ENCODE data around the gene UMAD1.

The UMAD1 gene

DNA sequence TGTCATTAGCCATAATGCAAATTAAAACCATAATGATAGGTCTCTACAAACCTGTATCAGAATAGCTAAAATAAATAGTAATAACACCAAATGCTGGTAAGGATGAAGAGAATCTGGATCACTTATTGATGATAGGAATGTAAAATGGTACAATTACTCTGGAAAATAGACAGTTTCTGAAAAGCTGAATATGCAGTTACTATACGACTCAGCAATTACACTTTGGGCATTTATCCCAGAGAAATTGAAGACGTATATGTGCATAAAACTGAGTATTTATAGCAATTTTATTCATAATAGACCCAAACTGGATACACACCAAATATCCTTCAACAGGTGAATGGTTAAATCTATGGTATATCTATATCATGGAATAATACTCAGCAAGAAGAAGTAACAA, 69.9 kb downstream of the UMAD1 start:
- H3K4me3 ChIP-seq (ENCODE audit: insufficient read depth, low read depth, low read length, poor library complexity, severe bottlenecking): no peak overlapping the region
- H3K27ac ChIP-seq (ENCODE audit: insufficient read depth, low read length, poor library complexity, severe bottlenecking): no peak overlapping the region
- no peaks in the 10 kb centered on the region for H3K27me3 ChIP-seq (replicated peaks; ENCODE audit: control insufficient read depth, insufficient read depth, low read length, poor library complexity, severe bottlenecking)
- no peaks in the 10 kb centered on the region for H3K9me3 ChIP-seq (ENCODE audit: control insufficient read depth, low read length)
- no peaks in the 10 kb centered on the region for H3K36me3 ChIP-seq (ENCODE audit: control insufficient read depth, insufficient read depth, low read length)
- no peak for DNase-seq
- no peaks in the 10 kb centered on the region for H3K4me1 ChIP-seq (ENCODE audit: control insufficient read depth, insufficient read depth, low read length, poor library complexity, severe bottlenecking)

DNA sequence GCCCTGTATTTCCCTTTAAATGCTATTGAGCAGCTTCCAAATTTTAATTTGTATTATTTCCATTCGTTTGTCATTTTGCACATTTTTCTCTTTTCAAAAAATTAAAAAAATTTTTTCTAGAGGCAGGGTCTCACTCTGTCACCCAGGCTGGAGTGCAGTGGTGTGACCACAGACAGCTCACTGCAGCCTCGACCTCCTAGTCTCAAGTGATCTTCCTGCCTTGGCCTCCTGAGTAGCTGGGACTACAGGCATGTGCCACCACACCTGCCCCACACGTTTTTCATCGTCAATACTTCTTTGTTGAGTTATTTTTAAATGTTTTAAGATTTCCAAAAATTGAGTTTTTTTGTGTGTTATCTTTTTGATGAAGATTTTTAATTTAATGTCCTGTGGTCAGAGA, 73.2 kb downstream of the UMAD1 start:
- no peak for DNase-seq
- no peaks in the 10 kb centered on the region for H3K27me3 ChIP-seq (replicated peaks; ENCODE audit: control insufficient read depth, insufficient read depth, low read length, poor library complexity, severe bottlenecking)
- no peaks in the 10 kb centered on the region for H3K4me1 ChIP-seq (ENCODE audit: control insufficient read depth, insufficient read depth, low read length, poor library complexity, severe bottlenecking)
- no peak overlapping the region for H3K27ac ChIP-seq (ENCODE audit: insufficient read depth, low read length, poor library complexity, severe bottlenecking)
- H3K36me3 ChIP-seq (ENCODE audit: control insufficient read depth, insufficient read depth, low read length): no peaks in the 10 kb centered on the region
- H3K4me3 ChIP-seq (ENCODE audit: insufficient read depth, low read depth, low read length, poor library complexity, severe bottlenecking): no peak overlapping the region
- H3K9me3 ChIP-seq (ENCODE audit: control insufficient read depth, low read length): no peaks in the 10 kb centered on the region

DNA sequence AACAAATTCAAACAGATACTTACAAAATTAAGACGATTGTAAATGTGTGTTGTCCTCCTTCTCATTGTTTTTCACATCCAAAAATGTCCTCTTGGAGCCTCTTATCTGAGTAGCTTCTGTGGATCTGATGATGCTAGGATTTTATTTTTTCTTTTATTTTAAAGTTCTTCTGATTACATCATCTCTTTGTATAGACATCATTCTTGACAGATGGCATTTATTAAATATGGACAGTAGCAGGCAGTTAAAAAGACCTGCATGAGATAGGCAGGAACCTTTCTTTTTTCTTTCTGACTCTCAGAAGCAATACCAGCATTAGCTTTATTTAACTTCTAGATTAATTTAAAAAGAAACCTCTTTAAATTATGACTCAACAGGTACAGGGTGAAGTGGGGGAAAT, 77.9 kb downstream of the UMAD1 start, which contains the start of gene RPA3:
Gene RPA3 (minus strand): TSS at position 116 of the 400 bp plus-strand sequence. CDS start 78,189 bp downstream, outside the sequence.
- Histone ChIP-seq H3K36me3 (ENCODE audit: control insufficient read depth, insufficient read depth, low read length) (no peaks in the 10 kb centered on the region), H3K27ac (ENCODE audit: insufficient read depth, low read length, poor library complexity, severe bottlenecking) (no peak within 1 kb of the TSS), H3K4me3 (ENCODE audit: insufficient read depth, low read depth, low read length, poor library complexity, severe bottlenecking) (no peak within 1 kb of the TSS), H3K27me3 (replicated peaks; ENCODE audit: control insufficient read depth, insufficient read depth, low read length, poor library complexity, severe bottlenecking) (no peaks in the 10 kb centered on the region), H3K4me1 (ENCODE audit: control insufficient read depth, insufficient read depth, low read length, poor library complexity, severe bottlenecking) (no peaks in the 10 kb centered on the region), H3K9me3 (ENCODE audit: control insufficient read depth, low read length) (no peaks in the 10 kb centered on the region)
- DNase-seq: no peak

DNA sequence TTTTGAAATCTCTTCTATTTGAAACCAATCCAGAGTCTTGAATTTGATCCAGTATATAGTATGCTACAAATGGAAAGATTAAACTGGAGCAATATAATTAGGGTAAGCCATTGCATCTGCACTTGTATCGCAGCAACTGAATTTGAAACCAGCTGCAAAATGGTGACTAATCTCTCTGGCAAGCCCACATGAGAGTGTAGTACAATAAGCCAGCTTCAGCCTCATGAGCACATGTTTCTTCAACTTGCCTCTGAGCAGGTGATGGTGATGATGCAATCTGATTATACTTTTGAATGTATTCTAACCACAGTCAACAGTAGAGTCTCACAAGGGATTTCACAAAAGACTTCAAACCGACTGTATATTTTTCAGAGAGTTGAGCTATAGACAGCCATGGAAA, 78.7 kb downstream of the UMAD1 start:
- no peak for DNase-seq
- Histone ChIP-seq H3K9me3 (ENCODE audit: control insufficient read depth, low read length) (no peaks in the 10 kb centered on the region), H3K4me1 (ENCODE audit: control insufficient read depth, insufficient read depth, low read length, poor library complexity, severe bottlenecking) (no peaks in the 10 kb centered on the region), H3K27me3 (replicated peaks; ENCODE audit: control insufficient read depth, insufficient read depth, low read length, poor library complexity, severe bottlenecking) (no peaks in the 10 kb centered on the region), H3K36me3 (ENCODE audit: control insufficient read depth, insufficient read depth, low read length) (no peaks in the 10 kb centered on the region), H3K4me3 (ENCODE audit: insufficient read depth, low read depth, low read length, poor library complexity, severe bottlenecking) (no peak overlapping the region), H3K27ac (ENCODE audit: insufficient read depth, low read length, poor library complexity, severe bottlenecking) (no peak overlapping the region)

DNA sequence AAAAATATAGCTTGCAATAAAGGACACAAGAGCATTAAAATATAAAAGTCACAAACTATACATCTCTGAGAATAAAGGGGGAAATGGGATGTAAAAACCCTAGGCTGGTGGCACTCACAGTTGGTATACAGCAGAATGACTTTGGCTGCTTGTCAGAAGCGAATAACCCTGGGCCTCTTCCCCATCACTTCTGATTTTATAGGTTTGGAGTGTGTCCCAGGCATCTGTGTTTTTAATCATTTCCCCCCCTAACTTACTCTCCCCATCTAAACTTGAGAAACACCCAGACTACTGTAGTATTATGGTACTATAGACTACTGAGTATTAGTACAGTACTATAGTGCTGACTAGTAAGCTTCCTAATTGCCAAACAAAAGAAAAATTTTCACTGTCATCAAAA, 79.6 kb downstream of the UMAD1 start:
- H3K4me1 ChIP-seq (ENCODE audit: control insufficient read depth, insufficient read depth, low read length, poor library complexity, severe bottlenecking): no peaks in the 10 kb centered on the region
- no peak overlapping the region for H3K4me3 ChIP-seq (ENCODE audit: insufficient read depth, low read depth, low read length, poor library complexity, severe bottlenecking)
- no peaks in the 10 kb centered on the region for H3K9me3 ChIP-seq (ENCODE audit: control insufficient read depth, low read length)
- no peaks in the 10 kb centered on the region for H3K36me3 ChIP-seq (ENCODE audit: control insufficient read depth, insufficient read depth, low read length)
- no peak overlapping the region for H3K27ac ChIP-seq (ENCODE audit: insufficient read depth, low read length, poor library complexity, severe bottlenecking)
- DNase-seq: no peak
- no peaks in the 10 kb centered on the region for H3K27me3 ChIP-seq (replicated peaks; ENCODE audit: control insufficient read depth, insufficient read depth, low read length, poor library complexity, severe bottlenecking)

DNA sequence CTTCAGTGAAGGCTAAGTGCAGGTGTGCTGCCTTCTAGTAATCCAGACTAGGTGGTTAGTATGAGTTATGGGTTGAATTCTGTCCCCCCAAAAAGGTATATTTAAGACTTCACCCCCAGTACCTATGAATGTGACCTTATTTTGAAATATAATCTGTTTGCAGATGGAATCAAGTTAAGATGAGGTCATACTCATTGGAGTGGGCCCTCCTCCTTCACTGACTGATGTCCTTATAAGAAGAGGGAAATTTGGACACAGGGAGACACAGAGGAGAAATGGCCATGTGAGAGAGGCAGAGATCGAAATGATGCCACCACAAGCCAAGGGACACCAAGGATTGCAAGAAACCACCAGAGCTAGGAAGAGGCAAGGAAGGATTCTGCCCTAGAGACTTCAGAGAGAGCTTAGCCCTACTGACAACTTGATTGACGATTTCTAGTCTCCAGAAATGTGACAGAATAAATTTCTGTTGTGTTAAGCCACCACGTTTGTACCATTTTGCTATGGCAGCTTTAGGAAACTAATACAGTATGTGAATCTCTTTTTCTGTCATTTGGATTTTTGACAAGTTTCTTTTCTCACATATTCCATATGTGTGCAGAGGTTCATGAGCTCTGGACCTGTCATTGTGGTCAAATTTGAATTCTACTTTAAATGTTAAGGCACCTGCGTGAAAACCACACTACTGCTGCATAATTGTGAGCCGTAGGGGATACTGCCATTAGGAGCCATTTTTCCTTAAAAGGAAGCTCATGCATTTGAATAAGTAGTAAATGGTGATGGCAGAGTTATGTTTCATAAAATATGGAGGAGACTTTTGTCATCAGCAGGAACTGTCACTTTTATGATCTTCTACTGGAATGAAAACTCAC, 80.4 kb downstream of the UMAD1 start:
- Histone ChIP-seq H3K27ac (ENCODE audit: insufficient read depth, low read length, poor library complexity, severe bottlenecking) (no peak overlapping the region), H3K4me3 (ENCODE audit: insufficient read depth, low read depth, low read length, poor library complexity, severe bottlenecking) (no peak overlapping the region), H3K27me3 (replicated peaks; ENCODE audit: control insufficient read depth, insufficient read depth, low read length, poor library complexity, severe bottlenecking) (no peaks in the 10 kb centered on the region), H3K36me3 (ENCODE audit: control insufficient read depth, insufficient read depth, low read length) (no peaks in the 10 kb centered on the region), H3K9me3 (ENCODE audit: control insufficient read depth, low read length) (no peaks in the 10 kb centered on the region), H3K4me1 (ENCODE audit: control insufficient read depth, insufficient read depth, low read length, poor library complexity, severe bottlenecking) (no peaks in the 10 kb centered on the region)
- no peak for DNase-seq

DNA sequence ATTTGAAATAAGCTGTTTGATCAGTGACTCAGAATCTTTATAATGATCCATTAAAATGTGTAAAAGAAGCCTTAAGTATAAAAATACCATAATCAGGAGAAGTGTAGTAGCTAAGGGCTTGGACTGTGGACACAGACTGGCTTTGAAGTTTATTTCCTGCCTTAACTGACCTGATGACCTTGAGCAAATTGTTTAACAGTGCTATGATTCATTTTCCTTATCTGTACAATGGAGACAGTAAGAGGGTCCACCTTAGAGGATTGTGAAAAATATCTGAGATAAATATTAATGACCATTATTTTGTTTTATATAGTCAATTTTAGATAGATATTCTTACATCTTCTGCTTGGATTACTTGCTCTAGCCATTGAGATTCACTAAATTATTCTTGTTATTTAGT, 91.2 kb downstream of the UMAD1 start:
- Histone ChIP-seq H3K4me3 (ENCODE audit: insufficient read depth, low read depth, low read length, poor library complexity, severe bottlenecking) (no peak overlapping the region), H3K4me1 (ENCODE audit: control insufficient read depth, insufficient read depth, low read length, poor library complexity, severe bottlenecking) (no peaks in the 10 kb centered on the region), H3K27me3 (replicated peaks; ENCODE audit: control insufficient read depth, insufficient read depth, low read length, poor library complexity, severe bottlenecking) (no peaks in the 10 kb centered on the region), H3K27ac (ENCODE audit: insufficient read depth, low read length, poor library complexity, severe bottlenecking) (no peak overlapping the region), H3K36me3 (ENCODE audit: control insufficient read depth, insufficient read depth, low read length) (no peaks in the 10 kb centered on the region), H3K9me3 (ENCODE audit: control insufficient read depth, low read length) (no peaks in the 10 kb centered on the region)
- no peak for DNase-seq

DNA sequence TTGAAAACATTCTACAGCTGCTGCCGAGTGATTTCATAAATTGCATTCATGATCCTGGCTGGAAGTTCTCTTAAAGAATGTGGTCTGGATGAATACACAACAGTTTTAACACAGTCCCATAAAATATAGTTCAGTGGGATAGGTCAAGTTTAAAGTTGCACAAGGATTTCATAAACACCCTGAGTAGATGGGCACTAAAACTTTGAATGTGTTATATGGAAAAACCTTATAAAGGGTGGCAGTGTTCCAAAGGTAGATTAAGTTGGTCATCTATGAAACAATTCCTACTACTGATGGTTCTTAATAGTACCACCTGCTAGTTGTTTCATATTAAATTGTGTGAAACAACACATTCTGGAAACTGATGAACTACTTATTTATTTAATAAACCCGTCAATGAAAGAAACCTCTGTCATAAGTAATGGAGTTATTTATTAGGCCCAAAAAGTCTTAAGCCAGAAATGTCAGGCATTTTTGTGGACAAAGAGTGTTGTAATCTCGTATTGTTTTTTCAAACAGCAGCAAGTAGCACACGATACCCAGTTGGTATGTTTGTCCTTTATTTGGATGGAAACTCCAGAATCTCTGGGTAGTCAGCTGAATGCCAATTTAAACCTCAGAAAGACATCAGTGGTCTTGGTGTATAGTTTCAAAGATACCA, 92.2 kb downstream of the UMAD1 start:
- Histone ChIP-seq H3K4me1 (ENCODE audit: control insufficient read depth, insufficient read depth, low read length, poor library complexity, severe bottlenecking) (no peaks in the 10 kb centered on the region), H3K9me3 (ENCODE audit: control insufficient read depth, low read length) (no peaks in the 10 kb centered on the region), H3K27ac (ENCODE audit: insufficient read depth, low read length, poor library complexity, severe bottlenecking) (no peak overlapping the region), H3K36me3 (ENCODE audit: control insufficient read depth, insufficient read depth, low read length) (no peaks in the 10 kb centered on the region), H3K27me3 (replicated peaks; ENCODE audit: control insufficient read depth, insufficient read depth, low read length, poor library complexity, severe bottlenecking) (no peaks in the 10 kb centered on the region), H3K4me3 (ENCODE audit: insufficient read depth, low read depth, low read length, poor library complexity, severe bottlenecking) (no peak overlapping the region)
- DNase-seq: no peak

DNA sequence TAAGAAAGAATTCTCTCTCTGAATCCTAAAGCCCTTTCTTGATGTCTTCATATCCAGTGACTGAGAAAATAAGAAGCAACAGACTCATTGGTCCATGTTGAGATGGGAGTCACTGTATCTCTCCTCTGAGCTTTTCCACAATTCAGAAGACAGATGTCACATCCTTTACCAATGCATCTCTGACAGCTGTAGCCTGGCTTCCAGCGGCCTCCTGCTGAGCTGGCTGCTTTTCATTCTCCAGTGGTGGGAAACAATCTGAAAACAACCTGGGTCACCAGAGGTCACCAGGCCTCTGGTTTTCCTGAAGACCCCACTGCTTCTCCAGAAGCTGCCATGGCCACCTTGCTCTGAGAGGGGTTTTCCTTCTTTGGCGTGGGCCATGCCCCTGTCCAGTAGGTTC, 96.1 kb downstream of the UMAD1 start:
- DNase-seq: no peak
- no peaks in the 10 kb centered on the region for H3K36me3 ChIP-seq (ENCODE audit: control insufficient read depth, insufficient read depth, low read length)
- H3K27me3 ChIP-seq (replicated peaks; ENCODE audit: control insufficient read depth, insufficient read depth, low read length, poor library complexity, severe bottlenecking): no peaks in the 10 kb centered on the region
- H3K4me1 ChIP-seq (ENCODE audit: control insufficient read depth, insufficient read depth, low read length, poor library complexity, severe bottlenecking): no peaks in the 10 kb centered on the region
- H3K4me3 ChIP-seq (ENCODE audit: insufficient read depth, low read depth, low read length, poor library complexity, severe bottlenecking): no peak overlapping the region
- H3K27ac ChIP-seq (ENCODE audit: insufficient read depth, low read length, poor library complexity, severe bottlenecking): no peak overlapping the region
- no peaks in the 10 kb centered on the region for H3K9me3 ChIP-seq (ENCODE audit: control insufficient read depth, low read length)

DNA sequence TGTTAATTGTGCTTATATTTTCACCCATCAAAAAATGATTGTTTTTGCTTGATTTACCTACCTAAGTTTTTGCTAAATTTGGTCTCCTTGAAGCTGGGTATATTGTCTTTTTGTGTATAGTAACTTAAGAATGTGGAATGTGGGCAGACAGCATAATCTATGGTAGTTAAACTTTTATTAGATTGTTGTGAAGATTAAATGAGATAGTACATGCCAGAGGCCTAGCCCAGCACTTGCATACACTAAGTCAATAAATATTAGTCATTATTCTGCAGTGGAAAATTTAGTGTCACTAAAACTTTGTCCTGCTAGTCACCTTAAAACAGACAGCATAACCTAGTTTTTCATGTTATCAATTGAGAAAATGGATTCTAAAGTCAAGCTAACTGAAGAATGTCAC, 97.1 kb downstream of the UMAD1 start:
- Histone ChIP-seq H3K27me3 (replicated peaks; ENCODE audit: control insufficient read depth, insufficient read depth, low read length, poor library complexity, severe bottlenecking) (no peaks in the 10 kb centered on the region), H3K9me3 (ENCODE audit: control insufficient read depth, low read length) (no peaks in the 10 kb centered on the region), H3K27ac (ENCODE audit: insufficient read depth, low read length, poor library complexity, severe bottlenecking) (no peak overlapping the region), H3K4me3 (ENCODE audit: insufficient read depth, low read depth, low read length, poor library complexity, severe bottlenecking) (no peak overlapping the region), H3K36me3 (ENCODE audit: control insufficient read depth, insufficient read depth, low read length) (no peaks in the 10 kb centered on the region), H3K4me1 (ENCODE audit: control insufficient read depth, insufficient read depth, low read length, poor library complexity, severe bottlenecking) (no peaks in the 10 kb centered on the region)
- DNase-seq: no peak

Measured in effector memory CD4-positive, alpha-beta T cell (primary cell).